ENCODE results near the gene TTC13. TPM values are rescaled to one million over a fixed set of nuclear protein-coding genes. Genes with fewer than 3 reads are reported as not detected.

TTC13 gene
- total RNA-seq, 1 donor from 2014 or later = 23.0 TPM

DNA sequence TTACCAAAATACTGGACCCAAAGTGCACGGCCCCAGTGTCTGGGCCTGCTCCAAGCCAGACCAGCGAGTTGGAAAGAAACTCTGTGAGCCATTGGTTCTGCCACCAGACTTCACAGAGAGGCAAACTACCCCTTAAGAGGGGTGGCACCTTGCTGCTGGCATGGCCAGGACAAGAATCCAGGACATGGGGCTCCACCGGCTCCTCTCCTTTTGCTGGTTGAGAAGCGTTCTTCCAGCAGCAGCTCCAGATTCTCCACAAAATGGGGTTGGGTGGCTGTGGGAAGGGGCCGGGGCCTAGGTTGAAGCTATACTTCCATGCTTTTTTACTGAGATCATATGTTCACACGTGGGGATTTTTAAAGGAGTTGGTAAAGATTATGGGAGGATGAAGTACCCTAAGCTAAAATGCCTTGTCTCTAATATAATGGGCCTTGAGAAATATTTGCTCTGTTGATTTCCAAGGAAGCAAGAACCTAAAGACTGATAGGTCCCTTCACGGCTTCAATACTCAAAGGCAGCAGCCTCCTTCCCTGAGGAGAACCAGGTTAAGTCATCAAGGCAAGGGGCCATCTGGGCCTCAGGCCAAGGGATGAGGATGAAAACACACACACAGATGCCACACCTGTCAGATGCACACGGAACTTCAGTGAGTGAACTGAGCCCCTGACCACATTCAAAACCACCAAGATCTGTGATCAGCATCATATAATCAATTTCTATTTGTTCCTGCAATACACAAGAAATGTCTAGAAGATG is 113.4 kb downstream of the TTC13 start:
- no peak for DNase-seq (ENCODE audit: low spot score)
- H3K27me3 Mint-ChIP-seq (ENCODE audit: insufficient read depth, low read depth) = peaks cover 3% of the 10 kb centered on the region
- Histone ChIP-seq H3K4me3 (no peak overlapping the region), H3K9me3 (ENCODE audit: low read depth) (no peaks in the 10 kb centered on the region), H3K27ac (no peak overlapping the region), H3F3A (ENCODE audit: low read depth) (peaks cover 10% of the 10 kb centered on the region), H3K27me3 (no peaks in the 10 kb centered on the region), H3K36me3 (no peaks in the 10 kb centered on the region), H3K9ac (no peak overlapping the region), H3K4me2 (no peak overlapping the region), H3K79me2 (ENCODE audit: low read depth) (peaks cover 79% of the 10 kb centered on the region), H4K20me1 (ENCODE audit: low read depth) (peaks cover 27% of the 10 kb centered on the region), H2AFZ (replicated peaks) (no peak overlapping the region), H3K4me1 (peaks cover 40% of the 10 kb centered on the region)
- peaks cover 4% of the 10 kb centered on the region for H3K9me3 Mint-ChIP-seq
- peak overlapping the region; percentile 17 for H3K4me3 Mint-ChIP-seq
- H3K4me1 Mint-ChIP-seq = peaks cover 50% of the 10 kb centered on the region
- H3K27ac Mint-ChIP-seq = peak overlapping the region; percentile 42
- H3K36me3 Mint-ChIP-seq = peaks cover 27% of the 10 kb centered on the region
- no peak for TF ChIP-seq EZH2phosphoT487 (IDR thresholded peaks at IDR 0.05)
- TF ChIP-seq, protein P1, sequence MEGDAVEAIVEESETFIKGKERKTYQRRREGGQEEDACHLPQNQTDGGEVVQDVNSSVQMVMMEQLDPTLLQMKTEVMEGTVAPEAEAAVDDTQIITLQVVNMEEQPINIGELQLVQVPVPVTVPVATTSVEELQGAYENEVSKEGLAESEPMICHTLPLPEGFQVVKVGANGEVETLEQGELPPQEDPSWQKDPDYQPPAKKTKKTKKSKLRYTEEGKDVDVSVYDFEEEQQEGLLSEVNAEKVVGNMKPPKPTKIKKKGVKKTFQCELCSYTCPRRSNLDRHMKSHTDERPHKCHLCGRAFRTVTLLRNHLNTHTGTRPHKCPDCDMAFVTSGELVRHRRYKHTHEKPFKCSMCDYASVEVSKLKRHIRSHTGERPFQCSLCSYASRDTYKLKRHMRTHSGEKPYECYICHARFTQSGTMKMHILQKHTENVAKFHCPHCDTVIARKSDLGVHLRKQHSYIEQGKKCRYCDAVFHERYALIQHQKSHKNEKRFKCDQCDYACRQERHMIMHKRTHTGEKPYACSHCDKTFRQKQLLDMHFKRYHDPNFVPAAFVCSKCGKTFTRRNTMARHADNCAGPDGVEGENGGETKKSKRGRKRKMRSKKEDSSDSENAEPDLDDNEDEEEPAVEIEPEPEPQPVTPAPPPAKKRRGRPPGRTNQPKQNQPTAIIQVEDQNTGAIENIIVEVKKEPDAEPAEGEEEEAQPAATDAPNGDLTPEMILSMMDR (IDR thresholded peaks at IDR 0.05) = no peak

DNA sequence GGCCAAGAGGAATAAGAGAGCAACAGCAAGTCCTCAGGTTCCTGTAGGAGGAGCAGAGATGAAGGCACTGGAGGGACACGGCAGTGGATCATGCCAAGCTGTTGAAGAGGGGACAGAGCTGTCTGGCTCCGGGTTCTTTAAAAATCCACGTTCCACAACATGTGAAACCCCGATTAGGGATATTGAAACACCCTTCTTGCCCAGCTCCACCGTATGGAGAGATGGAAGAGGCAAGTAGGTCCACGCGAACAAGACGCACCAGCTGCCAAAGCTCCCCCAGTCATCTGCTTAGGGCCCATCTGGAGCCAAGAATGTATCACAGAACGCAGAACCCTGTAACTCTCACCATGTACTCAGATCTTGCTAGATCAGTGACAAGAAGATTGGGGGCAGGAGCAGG is 114.2 kb downstream of the TTC13 start:
- Histone ChIP-seq H3K27me3 (no peaks in the 10 kb centered on the region), H3K9me3 (ENCODE audit: low read depth) (no peaks in the 10 kb centered on the region), H3K4me2 (no peak overlapping the region), H2AFZ (replicated peaks) (no peak overlapping the region), H3K4me1 (peaks cover 39% of the 10 kb centered on the region), H3K27ac (no peak overlapping the region), H3K4me3 (no peak overlapping the region), H4K20me1 (ENCODE audit: low read depth) (peaks cover 27% of the 10 kb centered on the region), H3K9ac (no peak overlapping the region), H3K36me3 (no peaks in the 10 kb centered on the region), H3K79me2 (ENCODE audit: low read depth) (peaks cover 87% of the 10 kb centered on the region), H3F3A (ENCODE audit: low read depth) (peaks cover 15% of the 10 kb centered on the region)
- peaks cover 3% of the 10 kb centered on the region for H3K27me3 Mint-ChIP-seq (ENCODE audit: insufficient read depth, low read depth)
- peaks cover 29% of the 10 kb centered on the region for H3K36me3 Mint-ChIP-seq
- peaks cover 46% of the 10 kb centered on the region for H3K4me1 Mint-ChIP-seq
- DNase-seq (ENCODE audit: low spot score) = no peak
- TF ChIP-seq EZH2 (IDR thresholded peaks at IDR 0.05) = no peak
- TF ChIP-seq, protein P1 (IDR thresholded peaks at IDR 0.05) = no peak
- no peak for TF ChIP-seq EZH2phosphoT487 (IDR thresholded peaks at IDR 0.05)
- no peak overlapping the region for H3K27ac Mint-ChIP-seq
- H3K4me3 Mint-ChIP-seq = no peak overlapping the region
- H3K9me3 Mint-ChIP-seq = peaks cover 4% of the 10 kb centered on the region

DNA sequence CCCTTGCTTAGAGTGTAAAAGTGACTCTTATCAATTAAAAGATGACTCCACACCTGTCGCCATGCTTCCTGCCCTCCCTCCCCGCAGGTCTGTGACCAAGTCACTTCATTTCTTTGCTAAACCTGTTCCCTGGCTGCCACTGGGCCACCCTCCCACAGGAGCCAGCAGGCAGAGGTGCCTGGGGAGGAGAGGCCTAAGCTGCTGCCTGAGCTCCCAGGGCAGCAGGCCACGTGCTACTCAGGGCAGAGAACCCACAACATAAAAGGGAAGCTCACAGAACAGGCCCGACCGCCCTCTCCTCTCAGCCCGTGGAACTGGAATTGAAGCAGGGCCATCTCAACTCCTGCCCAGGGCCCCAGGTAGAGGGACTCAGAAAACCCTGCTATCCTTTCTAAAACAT is 115.2 kb downstream of the TTC13 start:
- Mint-ChIP-seq H3K36me3 (peaks cover 32% of the 10 kb centered on the region), H3K4me1 (peaks cover 50% of the 10 kb centered on the region), H3K4me3 (no peak overlapping the region), H3K27ac (no peak overlapping the region), H3K27me3 (ENCODE audit: insufficient read depth, low read depth) (peaks cover 3% of the 10 kb centered on the region), H3K9me3 (peaks cover 4% of the 10 kb centered on the region)
- Histone ChIP-seq H3K9ac (no peak overlapping the region), H3K9me3 (ENCODE audit: low read depth) (no peaks in the 10 kb centered on the region), H3F3A (ENCODE audit: low read depth) (peaks cover 8% of the 10 kb centered on the region), H3K4me1 (peaks cover 43% of the 10 kb centered on the region), H3K4me3 (no peak overlapping the region), H3K4me2 (no peak overlapping the region), H4K20me1 (ENCODE audit: low read depth) (peaks cover 33% of the 10 kb centered on the region), H3K79me2 (ENCODE audit: low read depth) (peaks cover 96% of the 10 kb centered on the region), H3K36me3 (no peaks in the 10 kb centered on the region), H2AFZ (replicated peaks) (no peak overlapping the region), H3K27ac (no peak overlapping the region), H3K27me3 (no peaks in the 10 kb centered on the region)
- no peak for TF ChIP-seq EZH2phosphoT487 (IDR thresholded peaks at IDR 0.05)
- TF ChIP-seq, protein P1 (IDR thresholded peaks at IDR 0.05) = no peak
- TF ChIP-seq EZH2 (IDR thresholded peaks at IDR 0.05) = no peak
- no peak for DNase-seq (ENCODE audit: low spot score)
